NCI-H2196 treated with DMSO at 0.1 percent for 48 hours (cell line): ENCODE measurements around the gene FBXL16.
"Not testable (repeated sequence)": the region's sequence is repeated elsewhere in the genome, so short reads cannot be mapped to it uniquely, and the experiment has no call there.

Source experiments
- DNase-seq: peaks from one replicate; lab custom pipeline; 2025; ENCODE audit not compliant: unreplicated experiment; lab: John Stamatoyannopoulos, UW

The FBXL16 gene

DNA sequence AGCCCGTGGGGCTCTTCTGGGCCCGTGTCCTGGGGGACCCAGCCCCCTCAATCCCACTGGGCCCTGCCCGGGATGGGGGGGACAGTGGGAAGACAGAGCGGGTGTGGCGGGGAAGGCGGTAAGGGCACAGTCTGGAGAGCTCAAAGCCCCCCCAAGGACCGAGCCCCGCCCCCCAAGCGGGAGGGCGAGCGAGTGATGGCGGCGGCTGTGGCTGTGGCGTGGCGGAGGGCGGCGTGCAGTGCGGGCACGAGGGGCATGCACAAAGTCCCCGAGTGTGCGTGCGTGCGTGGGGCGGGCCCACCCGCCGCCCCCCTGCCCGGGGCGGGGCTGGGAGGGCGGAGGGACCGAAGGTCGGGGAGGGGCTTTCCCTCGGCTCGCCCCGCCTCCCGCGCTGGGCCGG, 11.8 kb downstream of the FBXL16 start:
- no peak for DNase-seq

GRCh38 chr16:693364-693763, 12.2 kb downstream of the FBXL16 start:
- DNase-seq, result no peak

DNA sequence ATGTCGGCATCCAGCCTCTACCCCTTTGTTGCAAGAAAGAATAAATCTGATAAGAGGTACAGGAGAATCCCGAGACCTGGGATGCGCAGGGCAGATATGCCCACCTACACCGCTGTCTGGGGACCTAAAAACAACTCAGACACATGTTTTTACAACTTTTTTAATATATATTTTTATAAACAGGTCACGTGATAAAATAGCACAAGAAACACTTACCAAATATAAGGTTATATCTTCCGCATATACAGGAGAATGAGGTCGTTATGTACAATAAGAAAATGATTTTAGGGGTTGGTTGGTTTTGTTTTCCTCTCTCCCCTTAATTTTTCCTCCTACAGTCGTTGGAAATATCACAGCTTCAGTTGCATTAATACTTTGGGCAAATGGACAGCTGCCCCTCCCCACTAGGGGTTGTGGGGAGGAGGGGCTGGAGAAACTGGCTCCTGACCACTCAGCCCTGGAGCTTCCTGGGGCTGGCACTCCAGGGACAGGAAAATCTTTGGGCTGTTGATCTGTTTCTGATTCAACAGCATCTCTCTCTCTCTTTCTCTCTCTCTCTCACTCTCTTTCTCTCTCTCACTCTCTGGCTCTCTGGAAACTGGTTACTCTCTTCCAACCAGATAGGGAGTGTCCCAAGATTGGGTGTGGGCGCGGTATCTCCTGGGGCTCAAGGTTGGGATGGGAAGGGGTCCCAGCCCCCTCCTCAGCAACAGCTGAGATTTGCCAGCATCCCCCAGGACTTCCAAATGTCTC, 13.1 kb downstream of the FBXL16 start:
- DNase-seq, result no peak

DNA sequence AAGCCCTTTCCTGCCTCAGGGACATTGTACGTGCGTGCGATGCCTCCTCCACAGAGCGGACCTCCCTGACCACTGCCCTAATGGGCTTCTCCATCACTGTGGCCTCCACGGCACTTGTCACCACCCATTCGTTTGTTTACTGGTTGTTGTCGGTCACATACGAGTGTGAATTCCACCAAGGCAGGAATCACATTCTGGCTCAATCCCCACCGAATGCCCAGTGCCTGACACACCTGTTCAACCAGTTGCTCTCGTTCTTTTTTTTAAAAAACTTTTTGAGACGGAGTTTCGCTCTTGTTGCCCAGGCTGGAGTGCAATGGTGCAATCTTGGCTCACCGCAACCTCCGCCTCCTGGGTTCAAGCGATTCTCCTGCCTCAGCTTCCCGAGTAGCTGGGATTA, 14.4 kb downstream of the FBXL16 start:
- not testable (repeated sequence) for DNase-seq

DNA sequence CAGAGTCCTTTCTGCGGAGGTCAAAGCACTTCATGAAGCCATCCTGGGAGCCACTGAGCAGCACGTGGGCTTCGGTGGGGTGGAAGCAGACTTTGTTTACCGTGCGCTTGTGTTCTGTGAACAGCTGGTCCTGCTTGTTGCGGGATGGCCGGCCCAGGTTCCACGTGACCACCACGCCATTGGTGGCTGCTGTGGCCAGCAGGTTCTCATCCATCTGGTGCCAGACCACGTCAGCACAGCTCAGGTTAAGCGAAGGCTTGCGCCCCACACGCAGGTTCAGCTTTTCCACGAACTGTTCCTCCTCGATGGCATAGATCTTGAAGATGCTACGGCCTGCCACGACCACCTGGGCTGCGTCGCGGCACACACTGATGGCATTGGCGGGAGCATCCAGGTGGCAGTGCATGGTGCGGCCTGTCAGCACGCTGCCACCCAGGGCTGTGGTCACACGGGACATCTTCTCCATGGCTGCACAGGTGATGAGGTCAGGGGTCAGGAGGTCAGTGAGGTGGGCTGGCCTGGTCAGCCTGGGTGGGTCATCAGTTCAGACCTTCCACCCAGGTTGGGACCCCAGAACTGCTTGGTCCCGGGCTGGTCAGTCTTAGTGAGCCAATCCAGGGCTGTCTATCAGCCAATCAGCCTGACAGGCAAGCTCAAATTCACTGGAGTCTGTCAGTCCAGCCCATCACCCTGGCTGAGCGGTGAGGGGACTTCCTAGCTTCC, 16.3 kb downstream of the FBXL16 start:
- DNase-seq, result no peak

- no peak for DNase-seq
Observed at GRCh38 chr16:687499-687898, 18.1 kb downstream of the FBXL16 start.

DNA sequence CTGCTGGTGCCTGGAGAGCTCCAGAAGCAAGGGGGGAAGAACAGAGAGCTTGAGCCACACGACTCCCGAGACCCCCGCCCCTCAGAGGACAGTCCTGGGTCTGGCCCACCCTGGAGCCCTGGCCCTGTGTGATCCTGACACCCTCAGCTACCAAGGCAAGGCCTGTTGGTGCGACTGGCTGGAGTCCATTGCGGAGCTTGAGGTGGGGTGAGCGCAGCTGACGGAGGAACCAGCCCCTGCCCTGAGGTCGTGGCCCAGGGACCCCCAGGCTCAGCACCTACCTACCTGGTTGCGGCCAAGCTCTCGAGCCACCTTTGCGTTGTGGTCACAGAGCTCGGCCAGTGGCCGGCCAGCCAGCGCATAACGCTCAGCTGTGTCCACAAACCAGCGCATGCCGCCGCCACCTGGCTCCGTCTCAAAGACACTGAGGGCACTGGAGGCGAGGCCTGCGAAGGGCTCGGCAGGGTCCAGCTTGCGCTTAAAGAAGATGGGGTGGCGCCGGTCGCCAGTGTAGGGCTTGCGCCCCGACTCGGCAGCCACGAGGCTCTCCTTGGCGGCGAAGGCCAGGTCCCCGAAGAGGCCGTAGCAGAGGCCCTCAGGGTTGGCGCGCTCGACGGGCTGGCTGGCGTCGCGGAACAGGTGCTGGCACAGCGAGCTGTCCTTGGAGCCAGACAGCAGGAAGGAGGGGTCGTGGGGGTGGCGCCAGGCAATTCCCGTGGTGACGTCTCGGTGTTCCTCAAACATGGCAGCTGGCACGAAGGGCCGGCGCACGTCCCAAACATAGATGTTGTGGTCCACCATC, 18.9 kb downstream of the FBXL16 start:
- no peak for DNase-seq

GRCh38 chr16:685967-686366, 19.6 kb downstream of the FBXL16 start:
- peak; percentile 41 for DNase-seq

DNA sequence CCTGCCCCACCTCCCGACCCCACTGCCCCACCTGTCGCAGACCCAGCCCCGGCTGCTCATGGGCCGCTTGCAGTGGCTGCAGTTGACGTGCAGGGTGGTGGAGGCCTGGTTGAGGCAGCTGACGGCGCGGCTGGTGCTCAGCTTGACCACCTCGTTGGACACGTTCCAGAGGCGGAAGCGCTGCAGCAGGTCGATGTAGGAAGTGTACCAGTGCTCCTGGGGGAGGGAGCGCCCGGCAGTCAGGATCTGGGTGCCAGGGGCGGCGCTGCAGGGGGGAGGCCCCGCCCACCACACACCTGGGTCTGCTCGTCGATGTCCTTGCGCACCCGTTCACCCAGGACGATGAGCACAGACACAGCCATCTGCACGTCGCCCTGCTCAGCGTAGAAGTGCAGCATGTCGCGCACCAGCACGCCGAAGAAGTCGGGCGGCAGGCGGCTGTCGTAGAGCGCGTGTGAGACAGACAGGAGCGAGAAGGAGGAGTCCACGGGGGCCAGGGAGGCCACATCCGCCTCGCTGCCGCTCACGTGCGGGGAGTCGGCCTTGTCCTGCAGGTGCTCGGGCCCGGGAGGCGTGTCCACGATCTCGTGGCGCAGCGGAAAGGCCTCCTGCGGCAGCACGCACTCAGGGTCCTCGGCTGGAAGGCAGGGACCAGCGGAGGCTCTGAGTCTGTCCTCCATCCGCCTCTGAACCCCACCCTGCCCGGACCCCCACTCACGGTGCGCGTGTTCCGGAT, 20.5 kb downstream of the FBXL16 start:
- peak; percentile 91 for DNase-seq

- DNase-seq, result peak; percentile 95
Observed at GRCh38 chr16:684071-684794, 21.4 kb downstream of the FBXL16 start, which contains the start of gene JMJD8. Gene JMJD8, minus strand, starts transcription at chr16:684334. Its CDS starts 15 bp downstream, at chr16:684319.

DNA sequence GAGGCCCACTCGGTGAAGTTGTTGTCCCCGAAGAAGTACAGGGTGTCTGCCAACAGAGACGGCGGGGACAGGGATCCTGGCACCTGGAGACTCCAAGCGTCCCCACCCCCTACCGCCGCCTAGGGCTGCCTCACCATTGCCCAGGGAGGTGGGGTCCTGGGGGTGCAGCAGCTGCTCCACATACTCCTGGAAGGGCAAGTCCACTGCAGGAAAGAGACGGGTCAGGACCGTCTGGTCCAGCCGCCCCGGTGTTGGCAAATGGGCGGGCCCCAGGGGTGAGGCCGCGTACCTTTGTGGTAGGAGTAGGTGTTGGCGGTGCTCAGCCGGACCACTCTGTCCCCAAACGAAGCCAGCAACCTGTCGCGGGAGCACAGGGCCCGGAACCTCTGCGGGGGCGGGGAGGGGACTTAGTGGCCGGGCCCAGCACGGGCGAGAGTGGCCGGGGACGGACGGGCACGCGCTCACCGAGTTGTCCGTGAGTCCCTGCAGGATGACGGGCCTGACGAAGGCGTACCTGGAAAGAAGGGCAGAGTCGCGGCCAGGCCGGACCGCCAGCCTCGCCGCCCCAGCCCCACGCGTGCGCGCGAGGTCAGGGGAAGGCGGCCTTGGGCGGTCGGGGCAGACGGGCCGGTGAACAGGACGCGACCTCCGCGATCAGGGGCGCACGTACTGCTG, 22.1 kb downstream of the FBXL16 start:
- no peak for DNase-seq

DNA sequence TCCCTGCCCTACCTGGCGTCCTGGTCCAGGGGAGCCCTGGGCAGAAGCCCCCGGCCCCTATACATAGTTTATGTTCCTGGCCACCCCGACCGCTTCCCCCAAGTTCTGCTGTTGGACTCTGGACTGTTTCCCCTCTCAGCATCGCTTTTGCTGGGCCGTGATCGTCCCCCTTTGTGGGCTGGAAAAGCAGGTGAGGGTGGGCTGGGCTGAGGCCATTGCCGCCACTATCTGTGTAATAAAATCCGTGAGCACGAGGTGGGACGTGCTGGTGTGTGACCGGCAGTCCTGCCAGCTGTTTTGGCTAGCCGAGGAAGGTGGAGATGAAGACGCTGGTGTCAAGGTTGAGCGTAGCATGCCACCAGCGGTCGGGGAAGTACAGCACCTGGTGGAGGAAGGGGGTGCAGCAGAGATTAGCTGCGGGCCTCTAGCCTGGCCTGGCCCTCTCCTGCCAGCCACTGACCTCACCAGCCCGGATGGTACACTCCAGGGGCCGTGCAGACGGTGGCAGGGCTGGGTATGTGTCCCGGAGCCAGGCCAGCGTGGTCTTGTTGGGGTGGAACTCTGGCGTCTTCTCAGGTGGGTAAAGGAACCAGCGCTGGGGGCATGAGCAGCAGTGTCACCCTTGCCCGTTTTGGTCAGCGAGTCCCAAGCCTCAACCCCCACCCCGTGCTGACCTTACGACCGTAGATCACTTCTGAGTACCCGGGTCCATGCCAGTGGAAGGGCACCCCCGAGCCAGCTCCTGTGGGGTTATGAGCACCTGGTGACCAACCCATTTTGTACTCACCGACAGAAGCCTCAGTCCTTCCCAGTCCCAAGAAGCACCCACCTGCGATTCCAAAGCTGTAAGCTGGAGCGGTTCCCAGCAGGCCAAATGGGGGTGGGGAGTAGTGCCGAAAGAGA, 22.9 kb downstream of the FBXL16 start:
- DNase-seq, result no peak

GRCh38 chr16:681746-682427, 23.7 kb downstream of the FBXL16 start:
- DNase-seq, result no peak

GRCh38 chr16:680967-681745, 24.4 kb downstream of the FBXL16 start:
- no peak for DNase-seq

- no peak for DNase-seq
Observed at GRCh38 chr16:680625-680945, 25.0 kb downstream of the FBXL16 start.

- DNase-seq, result peak; percentile 83
Observed at GRCh38 chr16:679814-680624, 25.6 kb downstream of the FBXL16 start, which contains the start of gene STUB1. Gene STUB1, plus strand, starts transcription at chr16:680410. Its CDS starts 116 bp downstream, at chr16:680526.
